Kidney (tissue), 14 donors: ENCODE measurements around the gene RNH1. TPM values are rescaled to one million over a fixed set of nuclear protein-coding genes. Genes with fewer than 3 reads are reported as not detected.

Experiments used
- DNase-seq, 5 donors: peaks; one replicate each; pipeline ENCODE4 v3.0.0-alpha.2; 2013 to 2020
- FAIRE-seq: peaks from 2 replicates; lab custom pipeline; 2012; peaks lifted over from hg19 to GRCh38; lab: Jason Lieb, UNC
- H3K27ac ChIP-seq, 2 donors: one replicate each; pipeline ENCODE4 v1.7.0; 2013; ENCODE audit warnings: low read depth in 2 of 2, low read length in 2 of 2, inconsistent platforms in 1 of 2
- H3K27me3 ChIP-seq: one replicate; pipeline ENCODE4 v1.7.1; 2013; ENCODE audit warnings: low read length, inconsistent platforms; ENCODE audit not compliant: control insufficient read depth, insufficient read depth
- H3K36me3 ChIP-seq, 3 donors: one replicate each; pipeline versions ENCODE4 v1.7.0 to v1.7.1; 2013; ENCODE audit warnings: low read length in 3 of 3, control low read depth in 1 of 3, inconsistent platforms in 1 of 3; ENCODE audit not compliant: insufficient read depth in 3 of 3, control insufficient read depth in 2 of 3
- H3K4me1 ChIP-seq, 3 donors: one replicate each; pipeline versions ENCODE4 v1.7.0 to v1.7.1; 2013; ENCODE audit warnings: low read length in 3 of 3, inconsistent platforms in 1 of 3, low read depth in 1 of 3; ENCODE audit not compliant: control insufficient read depth in 2 of 3, insufficient read depth in 2 of 3
- H3K4me3 ChIP-seq, 3 donors: one replicate each; pipeline versions ENCODE4 v1.7.0 to v1.8.1; 2013; ENCODE audit warnings: low read length in 3 of 3, control low read depth in 1 of 3, inconsistent platforms in 1 of 3
- H3K9ac ChIP-seq, 3 donors: one replicate each; pipeline versions ENCODE4 v1.7.0 to v1.7.1; 2013; ENCODE audit warnings: low read length in 3 of 3, control low read depth in 1 of 3, inconsistent platforms in 1 of 3
- H3K9me3 ChIP-seq, 3 donors: one replicate each; pipeline versions ENCODE4 v1.7.0 to v1.7.1; 2013; ENCODE audit warnings: low read length in 3 of 3, control low read depth in 1 of 3, inconsistent platforms in 1 of 3; ENCODE audit not compliant: control insufficient read depth in 2 of 3, insufficient read depth in 1 of 3
- intact Hi-C: fragments of 100-400 bp; cut with DNase I; formaldehyde crosslinking; loops from one replicate; pipeline ENCODE4 v1.11.1; 2022
- polyA plus RNA-seq: library from polyadenylated mRNA; stranded (reverse); fragments of 350-450 nt; fragmentation: Illumina TruSeq; extraction: RNeasy Lipid Tissue Mini Kit (QIAGEN cat#74804); gene quantifications from one replicate; pipeline ENCODE4 v1.2.3, GENCODE V29; 2014; ENCODE audit warnings: low read depth, low replicate concordance; ENCODE audit not compliant: insufficient read depth
- total RNA-seq: library from RNA; stranded (reverse); fragmentation: NEBNext Ultra II Directional; extraction: Animal tissue kit (Norgen Biotek cat#: 25700); gene quantifications from one replicate; pipeline ENCODE4 v1.2.1, GENCODE V29; 2021
- TF ChIP-seq, protein P1 (sequence below): IDR thresholded peaks from 3 replicates; pipeline ENCODE4 v1.5.1; 2012; ENCODE audit warnings: mild to moderate bottlenecking, moderate library complexity, borderline replicate concordance; ENCODE audit not compliant: insufficient read depth; ENCODE audit errors: extremely low read depth
- donor health status: control.
- donor health status: control.
- donor health status: control.
- donor health status: control.
- donor health status: control.
- donor health status: DM: yes; HTN: yes; CAD: no.
- donor health status: Normal renal cell carcinoma (clear cell type).

The RNH1 gene
- total and polyA plus RNA-seq, 2 donors from 2014 or later, result 171 to 191 TPM

DNA sequence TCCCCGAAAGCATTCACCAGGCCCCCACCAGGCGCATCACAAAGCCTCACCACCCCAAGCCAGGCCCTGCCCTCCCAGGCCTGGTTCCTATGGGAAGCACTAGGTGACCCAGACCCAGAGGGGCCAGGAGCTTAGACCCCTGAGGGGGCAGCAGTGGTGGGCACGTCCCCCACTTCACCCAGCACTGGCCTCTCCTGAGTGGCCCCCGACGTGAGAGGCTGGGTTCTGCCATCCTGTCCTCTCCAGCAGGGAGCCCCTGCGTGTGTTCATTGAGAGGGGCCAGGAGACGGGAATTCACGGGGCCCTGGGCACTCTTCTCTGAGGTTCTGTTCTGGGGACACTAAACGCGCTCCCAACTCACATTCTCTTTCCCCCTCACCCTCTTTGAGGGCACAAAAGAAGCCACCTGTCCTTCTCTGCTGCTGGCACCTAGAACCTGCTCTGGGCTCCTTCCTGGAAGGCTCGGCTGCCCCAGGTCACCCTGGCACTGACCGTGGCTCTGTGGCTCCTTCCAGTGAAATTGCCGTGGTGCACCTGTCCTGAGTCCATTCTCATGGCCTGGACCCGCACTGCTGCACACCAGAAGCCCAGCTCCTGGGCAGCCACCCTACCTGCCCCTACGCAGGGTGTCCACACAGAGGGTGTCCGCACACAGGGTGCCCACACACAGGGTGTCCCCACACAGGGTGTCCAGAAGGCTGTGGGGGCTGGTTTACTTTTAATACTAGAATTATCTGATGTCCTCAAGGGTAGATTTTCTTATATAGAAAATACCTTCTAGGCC lies 44.7 kb downstream of the RNH1 start:
- Histone ChIP-seq H3K9ac (no peak overlapping the region), H3K27ac (no peak overlapping the region), H3K9me3 (no peaks in the 10 kb centered on the region), H3K36me3 (no peaks in the 10 kb centered on the region), H3K4me3 (no peak overlapping the region), H3K4me1 (no peaks in the 10 kb centered on the region), H3K27me3 (no peaks in the 10 kb centered on the region)
- no peak for FAIRE-seq
- intact Hi-C loops, result no loop called here
- DNase-seq, result peak in 1 of 5 donors; percentile 59
- TF ChIP-seq, protein P1, sequence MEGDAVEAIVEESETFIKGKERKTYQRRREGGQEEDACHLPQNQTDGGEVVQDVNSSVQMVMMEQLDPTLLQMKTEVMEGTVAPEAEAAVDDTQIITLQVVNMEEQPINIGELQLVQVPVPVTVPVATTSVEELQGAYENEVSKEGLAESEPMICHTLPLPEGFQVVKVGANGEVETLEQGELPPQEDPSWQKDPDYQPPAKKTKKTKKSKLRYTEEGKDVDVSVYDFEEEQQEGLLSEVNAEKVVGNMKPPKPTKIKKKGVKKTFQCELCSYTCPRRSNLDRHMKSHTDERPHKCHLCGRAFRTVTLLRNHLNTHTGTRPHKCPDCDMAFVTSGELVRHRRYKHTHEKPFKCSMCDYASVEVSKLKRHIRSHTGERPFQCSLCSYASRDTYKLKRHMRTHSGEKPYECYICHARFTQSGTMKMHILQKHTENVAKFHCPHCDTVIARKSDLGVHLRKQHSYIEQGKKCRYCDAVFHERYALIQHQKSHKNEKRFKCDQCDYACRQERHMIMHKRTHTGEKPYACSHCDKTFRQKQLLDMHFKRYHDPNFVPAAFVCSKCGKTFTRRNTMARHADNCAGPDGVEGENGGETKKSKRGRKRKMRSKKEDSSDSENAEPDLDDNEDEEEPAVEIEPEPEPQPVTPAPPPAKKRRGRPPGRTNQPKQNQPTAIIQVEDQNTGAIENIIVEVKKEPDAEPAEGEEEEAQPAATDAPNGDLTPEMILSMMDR, result no peak

DNA sequence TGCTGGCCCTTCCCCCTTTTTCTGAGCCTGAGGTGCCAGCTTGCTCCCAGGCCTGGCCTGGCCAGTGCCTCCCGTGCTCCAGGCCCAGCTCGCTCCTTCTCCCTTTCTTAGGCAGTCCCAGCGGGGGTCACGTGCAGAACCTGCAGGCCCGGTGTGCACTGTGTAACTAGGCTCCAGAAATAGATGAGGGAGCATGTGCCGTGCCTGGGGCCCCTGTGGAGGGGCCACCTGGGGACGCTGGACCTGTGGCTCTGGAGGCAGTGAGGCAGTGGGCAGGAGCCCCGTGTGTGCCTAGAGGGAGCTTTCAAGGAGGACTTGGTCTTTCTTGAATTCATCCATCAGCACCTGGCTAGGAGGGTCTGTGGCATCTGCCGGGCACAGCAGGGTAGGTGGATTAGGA lies 45.4 kb downstream of the RNH1 start:
- TF ChIP-seq, protein P1, result no peak
- Histone ChIP-seq H3K36me3 (no peaks in the 10 kb centered on the region), H3K27me3 (no peaks in the 10 kb centered on the region), H3K9me3 (no peaks in the 10 kb centered on the region), H3K27ac (no peak overlapping the region), H3K4me3 (no peak overlapping the region), H3K4me1 (no peaks in the 10 kb centered on the region), H3K9ac (no peak overlapping the region)
- intact Hi-C loops, result no loop called here
- DNase-seq (peak in 1 of 5 donors; percentile 47), FAIRE-seq (no peak)

DNA sequence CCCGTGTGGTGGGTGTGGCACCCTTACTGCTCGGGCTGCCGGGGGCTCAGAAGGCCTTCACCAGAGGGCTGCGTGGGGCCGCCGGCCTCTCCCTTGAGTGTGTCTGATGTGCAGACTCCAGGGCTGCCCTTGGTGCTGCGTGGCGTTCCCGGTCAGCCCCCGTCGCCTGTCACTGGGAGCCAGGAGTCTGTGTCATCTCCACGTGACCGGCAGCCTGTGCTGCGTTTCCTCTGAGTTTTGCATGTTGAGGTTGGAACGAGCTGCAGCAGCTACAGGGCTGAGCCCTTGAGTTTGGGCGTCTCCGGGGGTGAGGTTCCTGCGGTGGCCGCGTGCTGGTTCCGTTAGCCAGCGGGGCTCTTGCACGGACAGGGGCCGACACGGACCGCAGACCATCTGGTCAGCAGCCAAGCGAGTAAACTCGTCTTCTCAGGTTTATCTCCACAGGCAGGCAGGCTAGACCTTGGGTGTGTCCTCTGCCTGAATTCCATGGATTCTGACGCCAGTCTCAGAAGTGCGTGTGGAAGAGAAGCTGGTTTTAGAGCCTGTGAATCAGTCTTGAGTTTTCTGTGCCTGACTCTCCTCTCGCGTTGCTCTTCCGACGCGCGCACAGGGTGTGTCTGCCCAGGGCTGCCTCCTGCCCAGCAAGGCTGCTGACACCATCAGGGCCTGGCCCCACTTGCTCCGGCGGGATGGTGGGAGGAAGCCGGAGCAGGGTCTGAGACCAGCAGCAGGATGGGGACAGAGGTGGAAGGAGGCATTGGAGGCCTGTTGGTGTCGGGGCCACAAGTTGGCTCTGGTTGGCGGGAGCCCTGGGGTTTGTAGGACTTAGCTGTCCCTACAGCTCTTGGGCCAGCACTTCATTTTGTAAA lies 46.5 kb downstream of the RNH1 start:
- Histone ChIP-seq H3K9ac (no peak overlapping the region), H3K4me1 (no peaks in the 10 kb centered on the region), H3K27me3 (no peaks in the 10 kb centered on the region), H3K27ac (no peak overlapping the region), H3K9me3 (no peaks in the 10 kb centered on the region), H3K4me3 (no peak overlapping the region), H3K36me3 (no peaks in the 10 kb centered on the region)
- DNase-seq, result peak in 1 of 5 donors; percentile 72
- intact Hi-C loops, result no loop called here
- FAIRE-seq, result no peak
- TF ChIP-seq, protein P1, result no peak
